Measurements from ENCODE around the gene DNM3. TPM values are rescaled to one million over a fixed set of nuclear protein-coding genes. Genes with fewer than 3 reads are reported as not detected.

DNM3 gene
- total RNA-seq, 1 experiment from 2014 or later, result 0.71 TPM

DNA sequence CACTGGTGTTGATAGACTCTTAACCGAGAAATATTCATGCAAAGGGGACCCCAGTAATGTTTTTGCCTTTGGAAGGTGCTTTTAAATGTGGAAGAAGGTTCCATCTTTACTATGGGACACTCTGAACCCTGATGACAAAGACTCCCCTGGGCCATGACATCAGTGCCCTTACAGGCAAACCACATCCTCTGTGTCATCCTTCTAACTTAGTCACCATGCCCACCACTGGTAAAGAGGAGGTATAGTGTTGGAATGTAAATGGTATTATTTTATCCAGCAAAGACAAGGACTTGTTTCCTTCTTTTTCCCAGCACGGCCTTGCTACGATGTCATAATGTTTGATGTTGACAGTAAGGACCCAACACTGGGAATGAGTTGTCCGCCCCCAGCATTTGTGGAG lies 47.2 kb upstream of the DNM3 start:
- no TSS peak for BruUV-seq (replicated peaks)
- POLR2A ChIA-PET (ENCODE audit: low non-redundant PET), result no interaction called here
- Histone ChIP-seq H3K4me3 (ENCODE audit: low read depth, low read length, poor library complexity, severe bottlenecking) (no peak overlapping the region), H3K36me3 (ENCODE audit: insufficient read depth, low read length, poor library complexity, severe bottlenecking) (peaks cover 61% of the 10 kb centered on the region), H3K27me3 (replicated peaks; ENCODE audit: insufficient read depth, low read depth, low read length, poor library complexity) (no peaks in the 10 kb centered on the region), H3K4me1 (ENCODE audit: insufficient read depth, low read length, poor library complexity, severe bottlenecking) (no peaks in the 10 kb centered on the region), H3K27ac (ENCODE audit: low read depth, low read length, poor library complexity, severe bottlenecking) (no peak overlapping the region), H3K9me3 (ENCODE audit: low read depth, low read length, poor library complexity, severe bottlenecking) (no peaks in the 10 kb centered on the region)
- intact Hi-C loops (cut with micrococcal nuclease; ENCODE audit: unreplicated experiment), result no loop called here
- no peak for DNase-seq (ENCODE audit: low spot score)
- CTCF ChIA-PET, result no interaction called here
- TF ChIP-seq EZH2 (IDR thresholded peaks at IDR 0.05; ENCODE audit: borderline replicate concordance, low read depth, low read length, poor library complexity, severe bottlenecking), result no peak
- TF ChIP-seq, protein P1, sequence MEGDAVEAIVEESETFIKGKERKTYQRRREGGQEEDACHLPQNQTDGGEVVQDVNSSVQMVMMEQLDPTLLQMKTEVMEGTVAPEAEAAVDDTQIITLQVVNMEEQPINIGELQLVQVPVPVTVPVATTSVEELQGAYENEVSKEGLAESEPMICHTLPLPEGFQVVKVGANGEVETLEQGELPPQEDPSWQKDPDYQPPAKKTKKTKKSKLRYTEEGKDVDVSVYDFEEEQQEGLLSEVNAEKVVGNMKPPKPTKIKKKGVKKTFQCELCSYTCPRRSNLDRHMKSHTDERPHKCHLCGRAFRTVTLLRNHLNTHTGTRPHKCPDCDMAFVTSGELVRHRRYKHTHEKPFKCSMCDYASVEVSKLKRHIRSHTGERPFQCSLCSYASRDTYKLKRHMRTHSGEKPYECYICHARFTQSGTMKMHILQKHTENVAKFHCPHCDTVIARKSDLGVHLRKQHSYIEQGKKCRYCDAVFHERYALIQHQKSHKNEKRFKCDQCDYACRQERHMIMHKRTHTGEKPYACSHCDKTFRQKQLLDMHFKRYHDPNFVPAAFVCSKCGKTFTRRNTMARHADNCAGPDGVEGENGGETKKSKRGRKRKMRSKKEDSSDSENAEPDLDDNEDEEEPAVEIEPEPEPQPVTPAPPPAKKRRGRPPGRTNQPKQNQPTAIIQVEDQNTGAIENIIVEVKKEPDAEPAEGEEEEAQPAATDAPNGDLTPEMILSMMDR (conservative IDR thresholded peaks at IDR 0.05; ENCODE audit: low read depth, low read length), result no peak

DNA sequence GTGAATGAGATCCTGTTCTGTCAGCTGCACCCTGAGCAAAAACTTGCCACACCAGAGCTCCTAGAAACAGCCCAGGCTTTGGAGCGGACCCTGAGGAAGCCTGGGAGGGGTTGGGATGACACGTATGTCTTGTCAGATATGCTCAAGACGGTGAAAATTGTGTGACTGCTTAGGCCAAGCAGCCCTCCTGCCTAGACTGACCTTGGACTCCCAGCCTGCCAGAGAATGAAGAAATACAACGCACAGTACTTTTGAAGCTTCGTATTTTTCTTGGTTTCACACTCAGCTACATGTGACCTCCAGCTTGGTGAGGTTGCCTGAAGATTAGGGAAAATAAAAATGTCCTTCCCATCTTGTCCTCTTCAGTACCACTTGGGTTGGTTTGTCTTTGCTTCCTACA lies 44.7 kb upstream of the DNM3 start:
- H3K27me3 ChIP-seq (replicated peaks; ENCODE audit: insufficient read depth, low read depth, low read length, poor library complexity), result no peaks in the 10 kb centered on the region
- DNase-seq (ENCODE audit: low spot score), result no peak
- CTCF ChIA-PET, result no interaction called here
- POLR2A ChIA-PET (ENCODE audit: low non-redundant PET), result no interaction called here
- intact Hi-C loops (cut with micrococcal nuclease; ENCODE audit: unreplicated experiment), result no loop called here
- peaks cover 37% of the 10 kb centered on the region for H3K36me3 ChIP-seq (ENCODE audit: insufficient read depth, low read length, poor library complexity, severe bottlenecking)
- H3K4me3 ChIP-seq (ENCODE audit: low read depth, low read length, poor library complexity, severe bottlenecking), result no peak overlapping the region
- TF ChIP-seq, protein P1 (conservative IDR thresholded peaks at IDR 0.05; ENCODE audit: low read depth, low read length), result no peak
- TF ChIP-seq EZH2 (IDR thresholded peaks at IDR 0.05; ENCODE audit: borderline replicate concordance, low read depth, low read length, poor library complexity, severe bottlenecking), result no peak
- H3K4me1 ChIP-seq (ENCODE audit: insufficient read depth, low read length, poor library complexity, severe bottlenecking), result no peaks in the 10 kb centered on the region
- no peak overlapping the region for H3K27ac ChIP-seq (ENCODE audit: low read depth, low read length, poor library complexity, severe bottlenecking)
- BruUV-seq (replicated peaks), result no TSS peak
- H3K9me3 ChIP-seq (ENCODE audit: low read depth, low read length, poor library complexity, severe bottlenecking), result no peaks in the 10 kb centered on the region

DNA sequence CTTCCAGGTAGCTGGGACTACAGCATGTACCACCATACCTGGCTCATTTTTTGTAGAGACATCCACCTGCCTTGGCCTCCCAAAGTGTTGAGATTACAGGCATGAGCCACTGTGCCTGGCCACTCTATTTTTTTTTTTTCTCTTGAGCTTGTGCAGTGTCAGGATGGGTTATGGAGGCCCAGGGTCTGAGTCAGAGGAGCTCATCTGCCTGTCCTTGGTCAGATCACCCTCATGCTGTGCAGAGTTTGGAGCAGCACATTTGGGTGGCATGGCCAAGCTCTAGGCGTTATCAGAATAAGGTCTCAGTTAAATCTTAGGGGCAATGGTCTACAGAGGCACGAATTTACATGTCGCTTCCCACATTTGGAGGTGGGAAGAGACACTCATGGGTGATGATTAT lies 43.0 kb upstream of the DNM3 start:
- Histone ChIP-seq H3K9me3 (ENCODE audit: low read depth, low read length, poor library complexity, severe bottlenecking) (no peaks in the 10 kb centered on the region), H3K27me3 (replicated peaks; ENCODE audit: insufficient read depth, low read depth, low read length, poor library complexity) (no peaks in the 10 kb centered on the region), H3K4me1 (ENCODE audit: insufficient read depth, low read length, poor library complexity, severe bottlenecking) (no peaks in the 10 kb centered on the region), H3K36me3 (ENCODE audit: insufficient read depth, low read length, poor library complexity, severe bottlenecking) (peaks cover 24% of the 10 kb centered on the region), H3K27ac (ENCODE audit: low read depth, low read length, poor library complexity, severe bottlenecking) (no peak overlapping the region), H3K4me3 (ENCODE audit: low read depth, low read length, poor library complexity, severe bottlenecking) (no peak overlapping the region)
- ChIA-PET CTCF (interaction anchor here (0.6 kb wide), 1 partner anchor 39 kb away, joined by 4 read pairs; no protein-coding TSS in a partner anchor), POLR2A (ENCODE audit: low non-redundant PET) (no interaction called here)
- BruUV-seq (replicated peaks), result no TSS peak
- intact Hi-C loops (cut with micrococcal nuclease; ENCODE audit: unreplicated experiment), result no loop called here
- no peak for DNase-seq (ENCODE audit: low spot score)
- TF ChIP-seq EZH2 (IDR thresholded peaks at IDR 0.05; ENCODE audit: borderline replicate concordance, low read depth, low read length, poor library complexity, severe bottlenecking), result no peak
- TF ChIP-seq, protein P1 (conservative IDR thresholded peaks at IDR 0.05; ENCODE audit: low read depth, low read length), result no peak

Measured in A673 (cell line).